ENCODE results near the gene NR4A3.

GRCh38 chr9:99807276-99807852 lies 14.3 kb upstream of the NR4A3 start:
- TF ChIP-seq POLR2AphosphoS5 (IDR thresholded peaks at IDR 0.05) (no peak), CTCF (IDR thresholded peaks at IDR 0.05 in 8 of 11, conservative IDR thresholded peaks at IDR 0.05 in 3 of 11) (peak; percentile 34 to 90 (median 79))
